ENCODE results near the gene SLC44A2. TPM values are rescaled to one million over a fixed set of nuclear protein-coding genes. Genes with fewer than 3 reads are reported as not detected.

Gene SLC44A2
- total RNA-seq, 1 donor from 2014 or later = 98.6 TPM

DNA sequence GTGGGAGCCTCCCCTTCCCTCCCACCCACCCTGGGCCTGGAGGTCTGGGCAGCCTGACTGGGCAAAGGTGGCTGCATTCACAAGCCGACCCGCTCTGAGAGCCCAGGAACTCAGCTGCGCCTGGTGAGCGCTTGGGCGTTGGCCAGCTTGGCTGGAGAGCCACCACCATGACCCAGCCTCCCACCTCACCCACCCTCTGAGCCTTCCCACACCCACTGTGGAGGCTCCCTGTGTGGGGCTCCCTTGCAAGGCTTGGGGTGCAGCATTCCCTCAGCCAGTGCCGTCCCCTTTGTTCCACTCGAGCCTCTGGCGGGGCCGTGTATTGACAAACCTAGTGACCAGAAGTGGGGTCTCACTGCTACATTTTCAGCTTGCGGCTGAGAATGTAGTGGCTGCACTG, 60.8 kb downstream of the SLC44A2 start:
- Mint-ChIP-seq H3K36me3 (ENCODE audit: low read depth) (peaks cover 67% of the 10 kb centered on the region), H3K4me3 (no peak overlapping the region), H3K9me3 (no peaks in the 10 kb centered on the region), H3K4me1 (no peaks in the 10 kb centered on the region), H3K27me3 (no peaks in the 10 kb centered on the region), H3K27ac (no peak overlapping the region)
- no peak for DNase-seq
- intact Hi-C loops (cut with micrococcal nuclease) = no loop called here

DNA sequence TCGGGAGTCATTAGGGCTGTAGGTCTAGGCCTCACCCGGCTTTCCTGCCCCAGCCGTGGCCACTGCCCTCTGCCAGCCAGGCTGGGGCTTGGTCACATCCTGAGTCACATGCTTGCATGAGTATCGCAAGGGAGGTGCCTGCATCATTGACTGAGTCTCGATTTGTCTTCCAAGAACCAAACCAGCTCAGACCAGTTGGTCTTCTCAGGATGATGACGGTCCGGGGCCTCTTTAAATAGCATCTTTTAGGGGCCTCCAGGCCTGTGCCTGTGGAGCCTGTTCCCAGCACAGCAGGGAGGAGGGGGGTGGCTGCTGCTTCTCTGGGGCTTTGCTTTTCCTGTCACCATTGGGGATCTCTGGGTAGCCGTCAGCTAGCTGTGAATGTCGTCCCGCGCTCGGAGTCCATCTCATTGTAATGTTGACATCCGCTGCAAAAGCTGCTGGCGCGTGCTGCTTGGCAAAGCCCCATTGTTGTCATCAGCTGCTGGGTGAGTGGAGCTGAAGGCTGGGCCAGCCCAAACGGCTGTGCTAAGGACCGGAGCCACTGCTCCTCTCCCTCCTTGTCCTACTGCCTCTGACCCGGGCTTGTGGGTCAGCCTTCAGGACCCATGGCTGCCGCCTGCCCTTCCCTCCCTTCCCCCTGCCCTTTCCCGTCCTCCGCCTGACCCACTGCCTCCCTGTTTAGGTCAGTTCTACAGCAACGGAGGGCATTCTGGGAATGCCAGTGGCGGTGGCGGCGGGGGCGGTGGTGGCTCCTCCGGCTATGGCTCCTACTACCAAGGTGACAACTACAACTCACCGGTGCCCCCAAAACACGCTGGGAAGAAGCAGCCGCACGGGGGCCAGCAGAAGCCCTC, 61.5 kb downstream of the SLC44A2 start:
- Mint-ChIP-seq H3K9me3 (no peaks in the 10 kb centered on the region), H3K4me3 (no peak overlapping the region), H3K36me3 (ENCODE audit: low read depth) (peaks cover 66% of the 10 kb centered on the region), H3K27ac (no peak overlapping the region), H3K4me1 (peaks cover 3% of the 10 kb centered on the region), H3K27me3 (no peaks in the 10 kb centered on the region)
- DNase-seq = no peak
- intact Hi-C loops (cut with micrococcal nuclease) = no loop called here

DNA sequence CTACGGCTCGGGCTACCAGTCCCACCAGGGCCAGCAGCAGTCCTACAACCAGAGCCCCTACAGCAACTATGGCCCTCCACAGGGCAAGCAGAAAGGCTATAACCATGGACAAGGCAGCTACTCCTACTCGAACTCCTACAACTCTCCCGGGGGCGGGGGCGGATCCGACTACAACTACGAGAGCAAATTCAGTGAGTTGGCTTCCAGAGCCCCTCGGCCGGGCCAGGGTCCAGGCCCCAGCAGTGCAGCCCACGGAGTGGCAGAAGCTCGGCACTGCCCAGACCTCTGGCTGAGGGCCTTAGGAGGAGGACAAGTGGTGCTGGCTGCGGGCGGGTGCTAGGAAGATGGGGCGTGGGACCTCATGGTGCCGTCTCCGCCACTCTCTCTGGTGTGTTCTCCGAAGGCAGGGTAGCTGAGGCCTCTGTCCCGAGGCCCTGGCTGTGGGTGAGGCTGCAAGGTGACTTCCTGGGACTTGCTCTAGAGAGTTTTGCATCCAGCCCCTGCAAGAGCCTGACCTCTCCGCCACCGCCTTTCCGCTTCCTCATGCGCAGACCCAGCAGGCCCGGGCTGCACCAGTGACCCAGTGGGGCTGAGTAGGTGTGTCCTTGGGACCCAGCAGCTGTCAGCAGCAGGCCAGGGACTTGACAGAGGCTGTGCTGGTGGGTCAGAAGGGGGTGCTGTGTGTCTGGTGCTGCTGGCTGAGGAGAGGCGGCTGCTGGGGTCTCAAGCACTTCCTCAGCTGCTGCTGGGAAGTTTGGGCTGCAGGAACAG, 62.4 kb downstream of the SLC44A2 start:
- intact Hi-C loops (cut with micrococcal nuclease) = no loop called here
- H3K4me3 Mint-ChIP-seq = no peak overlapping the region
- no peak for DNase-seq
- no peaks in the 10 kb centered on the region for H3K9me3 Mint-ChIP-seq
- H3K36me3 Mint-ChIP-seq (ENCODE audit: low read depth) = peaks cover 67% of the 10 kb centered on the region
- H3K27ac Mint-ChIP-seq = no peak overlapping the region
- no peaks in the 10 kb centered on the region for H3K27me3 Mint-ChIP-seq
- H3K4me1 Mint-ChIP-seq = peaks cover 3% of the 10 kb centered on the region

DNA sequence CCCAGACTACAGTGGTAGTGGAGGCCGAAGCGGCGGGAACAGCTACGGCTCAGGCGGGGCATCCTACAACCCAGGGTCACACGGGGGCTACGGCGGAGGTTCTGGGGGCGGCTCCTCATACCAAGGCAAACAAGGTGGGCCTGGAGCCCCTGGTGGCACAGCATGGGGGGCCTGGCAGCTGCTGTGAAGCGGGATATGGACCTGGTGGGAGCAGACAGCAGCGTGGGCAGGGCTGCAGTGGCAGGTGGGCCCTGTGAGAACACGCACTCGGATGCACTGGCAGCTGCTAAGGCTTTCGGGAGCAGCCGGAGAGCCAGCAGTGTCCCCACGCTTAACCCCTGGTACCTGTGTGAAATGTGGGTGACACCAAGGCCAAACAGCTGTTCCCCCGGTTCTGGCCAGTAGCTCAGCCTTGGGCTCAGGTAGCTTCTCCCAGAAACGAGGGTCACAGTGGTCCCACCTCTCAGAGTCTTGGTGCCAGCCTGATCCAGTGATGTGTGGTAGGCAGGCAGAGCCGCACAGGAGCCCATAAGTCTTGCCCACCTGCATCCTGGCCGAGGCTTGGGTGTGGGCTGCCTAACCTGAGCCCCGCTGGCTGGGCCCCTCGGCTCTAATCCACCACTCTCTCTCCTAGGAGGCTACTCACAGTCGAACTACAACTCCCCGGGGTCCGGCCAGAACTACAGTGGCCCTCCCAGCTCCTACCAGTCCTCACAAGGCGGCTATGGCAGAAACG, 63.4 kb downstream of the SLC44A2 start:
- Mint-ChIP-seq H3K4me1 (peaks cover 3% of the 10 kb centered on the region), H3K4me3 (no peak overlapping the region), H3K9me3 (no peaks in the 10 kb centered on the region), H3K27me3 (no peaks in the 10 kb centered on the region), H3K36me3 (ENCODE audit: low read depth) (peaks cover 62% of the 10 kb centered on the region), H3K27ac (no peak overlapping the region)
- DNase-seq = no peak
- intact Hi-C loops (cut with micrococcal nuclease) = no loop called here

DNA sequence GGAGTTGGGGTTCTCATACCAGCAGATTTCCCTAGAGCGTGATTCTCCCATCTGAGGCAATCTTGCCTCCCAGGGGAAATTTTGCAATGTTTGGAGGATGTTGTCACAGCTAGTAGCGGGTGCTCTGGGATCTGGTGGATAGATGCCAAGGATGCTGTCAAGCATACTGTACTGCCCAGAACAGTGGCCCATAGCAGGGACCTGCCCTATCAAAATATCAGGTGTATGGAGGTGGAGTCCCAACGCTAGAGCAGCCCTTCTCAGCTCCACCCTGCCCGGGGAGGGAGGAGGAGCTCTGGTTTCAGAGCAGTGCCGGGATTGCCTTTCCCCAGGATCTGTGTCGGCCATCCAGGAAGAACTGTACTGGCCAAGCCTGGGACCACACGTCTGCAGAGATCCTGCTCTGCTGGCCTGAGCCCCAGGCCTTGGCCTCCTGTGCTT, 65.0 kb downstream of the SLC44A2 start:
- H3K4me1 Mint-ChIP-seq = peaks cover 10% of the 10 kb centered on the region
- H3K27me3 Mint-ChIP-seq = no peaks in the 10 kb centered on the region
- H3K27ac Mint-ChIP-seq = no peak overlapping the region
- intact Hi-C loops (cut with micrococcal nuclease) = no loop called here
- H3K9me3 Mint-ChIP-seq = no peaks in the 10 kb centered on the region
- H3K4me3 Mint-ChIP-seq = no peak overlapping the region
- H3K36me3 Mint-ChIP-seq (ENCODE audit: low read depth) = peaks cover 53% of the 10 kb centered on the region
- DNase-seq = no peak

DNA sequence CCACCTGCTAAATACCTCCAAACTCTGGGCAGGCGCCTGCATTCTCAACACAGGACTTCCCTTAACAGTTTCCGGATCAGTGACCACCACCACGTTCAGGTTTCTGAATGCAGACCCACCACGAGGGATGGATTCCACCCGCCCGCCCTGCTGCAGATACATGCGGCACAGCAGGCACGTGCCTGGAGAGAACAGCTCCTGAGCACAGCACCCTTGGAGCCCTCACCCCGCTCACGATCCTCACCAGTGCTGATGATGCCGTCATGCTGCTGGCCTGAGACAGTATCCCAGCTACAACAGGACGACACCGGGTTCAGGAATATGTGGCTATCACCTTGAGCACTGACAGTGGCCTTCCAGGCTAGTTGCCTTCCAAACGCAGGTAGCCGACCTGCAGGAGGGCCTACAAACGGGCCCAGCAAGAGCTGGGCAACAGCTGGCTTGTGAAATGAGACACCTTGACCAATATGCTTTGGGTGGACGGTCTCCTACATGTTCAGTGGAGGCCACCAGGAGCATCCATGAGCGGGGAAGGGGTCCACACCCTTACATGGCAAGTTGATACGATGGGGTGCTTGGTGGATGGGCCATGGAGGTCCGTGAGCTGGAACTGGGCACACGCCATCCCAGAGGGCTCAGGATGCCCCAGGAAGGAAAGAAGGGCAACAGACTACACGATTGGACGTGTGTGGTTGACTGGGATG, 66.0 kb downstream of the SLC44A2 start:
- Mint-ChIP-seq H3K9me3 (no peaks in the 10 kb centered on the region), H3K4me3 (no peak overlapping the region), H3K4me1 (peaks cover 18% of the 10 kb centered on the region), H3K27me3 (peaks cover 3% of the 10 kb centered on the region), H3K27ac (no peak overlapping the region), H3K36me3 (ENCODE audit: low read depth) (peaks cover 49% of the 10 kb centered on the region)
- intact Hi-C loops (cut with micrococcal nuclease) = no loop called here
- no peak for DNase-seq

DNA sequence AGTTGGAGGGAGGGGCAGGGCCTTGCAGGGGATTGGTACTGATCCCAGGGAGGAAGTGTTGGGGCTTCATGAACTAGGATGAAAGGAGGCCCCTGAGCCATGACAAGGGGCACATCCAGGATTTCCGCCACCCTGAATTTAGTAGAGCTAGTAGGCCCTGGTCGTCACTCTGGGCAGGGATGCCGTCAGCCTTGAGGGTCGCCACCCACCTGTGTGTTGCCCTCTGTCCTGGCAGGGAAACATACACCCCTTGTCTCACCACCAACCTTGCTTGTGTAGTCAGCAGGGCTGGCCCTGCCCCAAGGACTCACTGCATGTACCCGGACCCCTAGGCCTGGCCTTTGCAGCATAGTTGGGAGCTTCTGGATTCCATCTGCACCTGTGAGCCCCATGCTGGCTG, 66.5 kb downstream of the SLC44A2 start:
- Mint-ChIP-seq H3K27me3 (peaks cover 3% of the 10 kb centered on the region), H3K4me1 (peaks cover 18% of the 10 kb centered on the region), H3K27ac (no peak overlapping the region), H3K4me3 (no peak overlapping the region), H3K9me3 (no peaks in the 10 kb centered on the region), H3K36me3 (ENCODE audit: low read depth) (peaks cover 46% of the 10 kb centered on the region)
- intact Hi-C loops (cut with micrococcal nuclease) = no loop called here
- no peak for DNase-seq

DNA sequence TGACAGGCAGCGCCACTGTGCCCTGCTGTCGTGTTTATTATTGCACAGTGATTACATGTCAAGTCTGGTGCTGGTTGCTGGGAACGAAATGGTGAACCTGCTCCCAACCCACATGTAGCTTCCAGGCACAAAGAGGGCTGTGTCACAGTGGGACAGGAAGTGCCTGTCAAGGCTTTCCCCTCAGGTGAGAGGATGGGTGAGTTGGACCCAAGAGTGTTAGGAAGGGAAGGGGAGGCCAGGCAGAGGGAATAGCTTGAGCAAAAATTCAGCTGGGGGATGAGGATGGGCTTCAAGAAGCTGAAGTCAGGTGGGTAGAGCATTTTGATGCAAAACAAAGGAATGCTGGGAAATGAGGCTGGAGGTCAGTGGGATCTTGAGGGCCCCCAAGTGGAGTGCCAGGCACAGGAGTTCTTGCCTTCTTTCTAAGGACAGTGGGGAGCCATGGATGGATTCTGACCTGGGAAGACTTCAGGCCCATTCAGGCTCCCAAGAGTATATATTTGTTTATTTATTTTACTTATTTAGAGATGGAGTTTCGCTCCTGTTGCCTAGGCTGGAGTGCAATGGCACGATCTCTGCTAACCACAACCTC, 67.4 kb downstream of the SLC44A2 start:
- H3K36me3 Mint-ChIP-seq (ENCODE audit: low read depth) = peaks cover 38% of the 10 kb centered on the region
- intact Hi-C loops (cut with micrococcal nuclease) = no loop called here
- H3K9me3 Mint-ChIP-seq = no peaks in the 10 kb centered on the region
- no peak overlapping the region for H3K27ac Mint-ChIP-seq
- DNase-seq = no peak
- H3K4me1 Mint-ChIP-seq = peaks cover 18% of the 10 kb centered on the region
- H3K27me3 Mint-ChIP-seq = peaks cover 6% of the 10 kb centered on the region
- no peak overlapping the region for H3K4me3 Mint-ChIP-seq

Other genes with a start within 250 kb of the SLC44A2 start
- 244 and 255 TPM in 2 replicates for gene TYK2, start 245.0 kb upstream of the SLC44A2 start, total RNA-seq
- 304 and 310 TPM in 2 replicates for gene CDC37, start 222.0 kb upstream of the SLC44A2 start, total RNA-seq
- 55.3 and 58.0 TPM in 2 replicates for gene PDE4A, start 205.0 kb upstream of the SLC44A2 start, total RNA-seq
- gene KEAP1, start 122.2 kb upstream of the SLC44A2 start, total RNA-seq = 81.0 and 82.1 TPM in 2 replicates
- not detected in 2 replicates for gene S1PR5, start 108.1 kb upstream of the SLC44A2 start, total RNA-seq
- gene ATG4D, start 81.6 kb upstream of the SLC44A2 start, total RNA-seq = 36.7 and 40.8 TPM in 2 replicates
- gene KRI1, start 59.5 kb upstream of the SLC44A2 start, total RNA-seq = 84.0 and 90.6 TPM in 2 replicates
- 41.0 and 44.2 TPM in 2 replicates for gene CDKN2D, start 56.6 kb upstream of the SLC44A2 start, total RNA-seq
- gene AP1M2, start 38.2 kb upstream of the SLC44A2 start, total RNA-seq = not detected in 2 replicates
- 588 TPM in 2 replicates for gene ILF3, start 28.8 kb downstream of the SLC44A2 start, total RNA-seq
- 86.0 and 95.2 TPM in 2 replicates for gene QTRT1, start 75.9 kb downstream of the SLC44A2 start, total RNA-seq
- gene DNM2, start 92.5 kb downstream of the SLC44A2 start, total RNA-seq = 198 and 211 TPM in 2 replicates
- gene TMED1, start 210.7 kb downstream of the SLC44A2 start, total RNA-seq = 17.6 and 22.4 TPM in 2 replicates
- gene C19orf38, start 222.9 kb downstream of the SLC44A2 start, total RNA-seq = 2.7 and 3.6 TPM in 2 replicates
- gene CARM1, start 246.0 kb downstream of the SLC44A2 start, total RNA-seq = 92.4 and 93.7 TPM in 2 replicates

Measured in activated CD4-positive, alpha-beta T cell treated with anti-CD3 and anti-CD28 coated beads, Interleukin-2, amount 10 ng/mL, durations not matched to agents 24 days and 14 days (primary cell).